ENCODE measurements around the gene RBBP7.

The RBBP7 gene

DNA sequence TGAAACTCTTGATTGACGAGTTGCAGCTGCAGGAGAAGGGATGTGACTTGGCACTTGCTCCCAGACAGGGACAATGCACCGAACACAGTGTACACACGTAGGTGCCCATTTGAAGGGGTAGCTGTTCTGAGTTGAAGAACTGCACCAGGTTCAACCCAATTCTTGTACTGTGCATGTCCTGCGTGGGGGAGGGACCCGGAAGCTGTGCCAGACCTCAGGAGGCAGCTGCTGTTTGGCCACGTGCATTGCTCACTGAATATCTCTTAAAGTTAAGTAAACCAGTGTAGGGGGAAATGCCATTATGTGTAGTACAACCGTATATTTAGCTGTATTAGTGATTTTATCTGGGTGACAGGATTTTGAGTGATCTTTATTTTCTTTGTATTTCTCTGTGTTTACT lies 12.0 kb upstream of the RBBP7 start:
- TF ChIP-seq, protein P1, sequence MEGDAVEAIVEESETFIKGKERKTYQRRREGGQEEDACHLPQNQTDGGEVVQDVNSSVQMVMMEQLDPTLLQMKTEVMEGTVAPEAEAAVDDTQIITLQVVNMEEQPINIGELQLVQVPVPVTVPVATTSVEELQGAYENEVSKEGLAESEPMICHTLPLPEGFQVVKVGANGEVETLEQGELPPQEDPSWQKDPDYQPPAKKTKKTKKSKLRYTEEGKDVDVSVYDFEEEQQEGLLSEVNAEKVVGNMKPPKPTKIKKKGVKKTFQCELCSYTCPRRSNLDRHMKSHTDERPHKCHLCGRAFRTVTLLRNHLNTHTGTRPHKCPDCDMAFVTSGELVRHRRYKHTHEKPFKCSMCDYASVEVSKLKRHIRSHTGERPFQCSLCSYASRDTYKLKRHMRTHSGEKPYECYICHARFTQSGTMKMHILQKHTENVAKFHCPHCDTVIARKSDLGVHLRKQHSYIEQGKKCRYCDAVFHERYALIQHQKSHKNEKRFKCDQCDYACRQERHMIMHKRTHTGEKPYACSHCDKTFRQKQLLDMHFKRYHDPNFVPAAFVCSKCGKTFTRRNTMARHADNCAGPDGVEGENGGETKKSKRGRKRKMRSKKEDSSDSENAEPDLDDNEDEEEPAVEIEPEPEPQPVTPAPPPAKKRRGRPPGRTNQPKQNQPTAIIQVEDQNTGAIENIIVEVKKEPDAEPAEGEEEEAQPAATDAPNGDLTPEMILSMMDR (IDR thresholded peaks at IDR 0.05; ENCODE audit: control insufficient read depth, insufficient read depth, low read depth, low read length, missing control alignments): no peak
- no peak for DNase-seq (ENCODE audit: low read depth)
- no peak overlapping the region; the same call in 1 of the 2 replicates for H3K4me3 ChIP-seq (ENCODE audit: control insufficient read depth, low read depth, low read length)

- H3K4me3 ChIP-seq (ENCODE audit: control insufficient read depth, low read depth, low read length): no peak overlapping the region
- DNase-seq (ENCODE audit: low read depth): no peak
- TF ChIP-seq, protein P1 (IDR thresholded peaks at IDR 0.05; ENCODE audit: control insufficient read depth, insufficient read depth, low read depth, low read length, missing control alignments): no peak
These were observed 6.5 kb upstream of the RBBP7 start for GRCh38 chrX:16876696-16877095.

DNA sequence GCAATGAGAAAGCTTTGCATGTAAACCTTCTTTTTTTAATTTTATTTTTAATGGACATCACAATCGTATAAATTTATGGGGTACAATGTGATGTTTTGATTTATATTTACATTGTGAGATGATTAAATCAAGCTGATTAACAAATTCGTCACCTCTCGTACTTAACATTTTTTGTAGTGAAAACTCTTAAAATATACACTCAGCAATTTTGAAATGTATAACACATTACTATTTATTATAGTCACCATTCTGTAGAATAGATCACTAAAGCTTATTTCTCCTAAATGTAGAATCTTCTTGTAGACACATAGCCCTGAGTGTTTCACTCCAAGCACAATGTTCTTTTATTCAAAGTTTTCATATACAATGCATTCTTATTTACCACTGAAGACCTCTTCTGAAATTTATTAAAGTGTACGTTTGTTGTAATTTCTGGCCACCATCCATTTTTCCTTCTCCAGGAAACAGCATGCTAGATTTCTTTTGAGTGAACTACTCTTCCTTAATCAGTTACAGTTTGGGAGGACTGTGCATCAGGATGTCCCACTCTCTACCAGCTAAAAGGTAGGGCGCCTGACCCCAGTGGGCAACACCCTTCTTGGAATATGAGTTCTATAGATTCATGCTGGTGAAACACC lies 4.4 kb upstream of the RBBP7 start:
- H3K4me3 ChIP-seq (ENCODE audit: control insufficient read depth, low read depth, low read length): no peak overlapping the region
- DNase-seq (ENCODE audit: low read depth): no peak
- TF ChIP-seq, protein P1 (IDR thresholded peaks at IDR 0.05; ENCODE audit: control insufficient read depth, insufficient read depth, low read depth, low read length, missing control alignments): no peak

DNA sequence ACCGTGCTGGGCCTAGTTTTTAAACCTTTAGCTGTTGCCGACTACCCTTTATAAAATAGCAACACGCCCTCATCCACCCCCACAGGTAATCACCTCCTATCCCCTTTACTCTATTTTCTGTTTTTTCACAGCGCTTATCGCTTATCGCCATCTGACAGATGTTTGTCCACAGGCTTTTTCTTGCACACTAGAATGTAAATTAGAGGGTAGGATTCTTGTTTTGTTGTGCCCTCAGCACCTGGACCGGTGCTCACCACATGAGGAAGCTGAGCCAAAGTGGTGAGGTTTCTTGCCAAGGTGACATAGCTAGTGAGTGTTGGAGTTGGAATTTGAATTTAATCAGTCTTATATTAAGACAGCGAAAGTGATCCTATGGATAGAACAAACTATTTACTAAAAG lies 2.9 kb upstream of the RBBP7 start:
- TF ChIP-seq, protein P1 (IDR thresholded peaks at IDR 0.05; ENCODE audit: control insufficient read depth, insufficient read depth, low read depth, low read length, missing control alignments): no peak
- H3K4me3 ChIP-seq (ENCODE audit: control insufficient read depth, low read depth, low read length): no peak overlapping the region
- DNase-seq (ENCODE audit: low read depth): no peak

DNA sequence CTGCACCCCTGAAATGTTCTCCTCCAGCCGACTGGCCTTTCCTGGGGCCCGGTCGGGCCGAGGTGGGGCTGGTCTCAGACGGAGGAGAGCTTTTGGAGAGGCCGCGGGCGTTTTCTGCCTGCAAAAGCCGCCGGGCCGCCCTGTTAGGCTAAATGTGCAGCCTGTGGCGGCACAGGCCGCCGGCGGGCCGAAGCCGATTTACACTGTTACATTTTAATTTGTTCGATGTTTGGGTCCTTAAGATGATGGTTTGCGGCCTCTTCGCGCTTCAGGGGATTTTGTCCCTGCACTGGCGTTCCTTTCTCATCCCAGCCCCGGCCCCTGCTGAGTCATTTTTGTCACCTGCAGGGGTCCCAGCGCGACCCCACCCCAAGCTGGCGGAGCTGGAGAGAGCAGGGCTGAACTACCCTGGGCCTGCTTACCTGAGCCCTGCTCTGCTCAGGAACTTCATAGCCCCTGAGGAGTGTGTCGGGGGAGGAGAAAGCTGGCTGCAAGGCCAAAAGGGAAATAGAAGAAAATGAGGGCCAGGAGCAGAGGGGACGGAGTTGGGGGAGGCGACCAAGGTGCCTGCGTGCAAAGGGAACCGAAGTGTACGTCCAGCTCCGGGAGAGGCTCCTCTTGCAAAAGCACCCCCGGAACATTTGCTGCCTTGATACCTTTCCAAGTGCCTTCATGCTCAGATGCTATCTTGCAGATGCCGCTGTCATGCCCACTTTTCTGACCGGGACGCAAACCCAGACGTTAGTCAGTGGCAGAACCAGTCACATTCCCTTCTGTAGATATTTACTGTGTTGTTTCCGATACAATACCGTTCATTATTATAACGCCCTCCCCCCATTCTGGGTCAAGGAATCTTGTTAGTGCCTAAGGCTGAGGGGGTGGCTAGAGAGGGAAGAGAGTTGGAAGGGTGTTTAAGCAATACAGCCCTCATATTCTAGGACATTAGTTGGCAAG lies 977 bp upstream of the RBBP7 start:
- no peak for DNase-seq (ENCODE audit: low read depth)
- TF ChIP-seq, protein P1 (IDR thresholded peaks at IDR 0.05; ENCODE audit: control insufficient read depth, insufficient read depth, low read depth, low read length, missing control alignments): no peak

GRCh38 chrX:16869393-16870094 lies 618 bp downstream of the RBBP7 start:
- peak overlapping the region; percentile 83 for H3K4me3 ChIP-seq (ENCODE audit: control insufficient read depth, low read depth, low read length)
- no peak for DNase-seq (ENCODE audit: low read depth)
- TF ChIP-seq, protein P1 (IDR thresholded peaks at IDR 0.05; ENCODE audit: control insufficient read depth, insufficient read depth, low read depth, low read length, missing control alignments): no peak

More for the DNA sequence above, 977 bp upstream of the RBBP7 start:
- peak overlapping the region; percentile 55 for H3K4me3 ChIP-seq (ENCODE audit: control insufficient read depth, low read depth, low read length)
